GM12875 (cell line): ENCODE results near the gene CBFA2T3.

Experiments
- H3K4me3 ChIP-seq: one replicate; pipeline ENCODE4 v1.5.1; 2011; ENCODE audit warnings: low read depth, low read length, control low read depth
- CTCF ChIP-seq: IDR thresholded peaks from 2 replicates; pipeline ENCODE4 v1.5.1; 2011; ENCODE audit warnings: low read depth, mild to moderate bottlenecking, control low read depth, inconsistent platforms, low read length, moderate library complexity, borderline replicate concordance; ENCODE audit not compliant: insufficient read depth

Gene CBFA2T3

DNA sequence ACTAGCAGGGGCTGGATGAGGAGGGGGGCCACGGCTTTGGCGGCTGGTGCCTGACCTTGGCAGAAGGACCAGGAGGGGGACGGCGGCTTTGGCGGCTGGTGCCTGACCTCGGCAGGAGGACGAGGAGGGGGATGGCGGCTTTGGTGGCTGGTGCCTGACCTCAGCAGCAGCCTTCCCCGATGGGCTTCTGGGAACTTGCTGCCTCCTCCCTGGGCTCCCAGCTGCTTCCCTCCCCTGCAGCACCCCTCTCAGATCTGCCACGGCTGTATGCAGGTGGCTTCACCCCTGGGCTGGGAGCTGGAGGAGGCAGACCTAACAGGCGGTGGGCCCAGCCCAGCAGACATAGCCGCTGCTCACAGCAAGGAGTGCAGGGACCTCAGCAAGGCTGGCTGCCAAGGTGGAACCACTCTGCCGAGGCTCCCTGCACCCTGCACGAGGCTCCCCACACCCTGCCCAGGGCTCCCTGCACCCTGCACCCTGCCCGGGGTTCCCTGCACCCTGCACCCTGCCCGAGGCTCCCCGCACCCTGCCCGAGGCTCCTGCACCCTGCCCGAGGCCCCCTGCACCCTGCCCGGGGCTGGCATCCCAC lies 38.4 kb upstream of the CBFA2T3 start:
- no peak overlapping the region for H3K4me3 ChIP-seq
- TF ChIP-seq CTCF, result no peak

- no peak for TF ChIP-seq CTCF
- no peak overlapping the region for H3K4me3 ChIP-seq
These were observed 37.6 kb upstream of the CBFA2T3 start for GRCh38 chr16:89014403-89015230.

DNA sequence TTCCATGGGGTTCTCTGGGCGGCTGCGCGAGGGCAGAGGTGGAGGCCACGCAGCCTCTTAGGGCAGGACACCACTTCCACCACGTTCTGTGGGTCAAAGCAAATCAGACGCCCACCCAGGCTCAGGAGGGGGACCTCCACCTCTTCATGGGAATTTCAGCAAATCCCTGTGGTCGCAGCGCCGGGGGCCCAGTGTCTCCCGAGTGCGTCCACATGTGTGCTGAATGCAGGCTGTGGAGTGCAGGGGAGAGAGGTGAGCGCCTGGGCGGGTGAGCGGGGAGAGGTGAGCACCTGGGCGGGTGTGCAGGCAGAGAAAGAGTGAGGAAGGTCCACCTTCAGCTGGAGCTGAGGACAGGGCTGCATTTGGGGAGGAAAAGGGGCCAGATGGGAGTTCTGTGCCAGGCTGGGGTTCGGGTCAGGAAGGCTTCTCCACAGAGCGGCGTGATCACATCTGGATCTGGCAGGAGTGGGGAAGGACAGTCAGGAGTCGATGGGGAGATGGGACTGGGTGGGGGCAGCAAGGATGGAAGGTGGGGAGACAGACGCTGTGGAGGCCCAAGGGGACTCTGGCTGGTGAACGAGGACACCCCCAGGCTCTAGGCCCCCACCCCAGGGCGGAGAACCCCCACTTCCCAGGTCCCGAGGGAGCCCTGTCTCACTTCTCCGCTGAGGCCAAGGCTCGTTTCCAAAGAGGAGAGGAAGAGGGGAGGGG lies 36.8 kb upstream of the CBFA2T3 start:
- TF ChIP-seq CTCF, result no peak

GRCh38 chr16:89013111-89013510 lies 36.1 kb upstream of the CBFA2T3 start:
- no peak for TF ChIP-seq CTCF
- no peak overlapping the region for H3K4me3 ChIP-seq

More for the DNA sequence above, 36.8 kb upstream of the CBFA2T3 start:
- no peak overlapping the region for H3K4me3 ChIP-seq

DNA sequence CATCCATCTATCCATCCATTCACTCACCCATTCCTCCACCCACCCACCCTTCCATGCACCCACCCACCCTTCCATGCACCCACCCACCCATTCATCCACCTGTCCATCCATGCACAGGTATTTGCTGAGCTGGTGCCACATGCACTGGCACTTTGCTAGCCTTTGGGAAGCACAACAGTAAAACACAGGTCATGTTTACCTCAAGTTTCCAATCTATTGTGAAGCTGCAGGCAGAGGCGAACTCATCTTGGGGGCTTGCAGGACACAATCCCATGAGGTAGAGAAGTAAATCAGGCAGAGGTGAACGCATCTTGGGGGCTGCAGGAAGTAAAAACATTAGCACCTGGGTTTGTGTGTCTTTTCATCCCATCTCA lies 35.6 kb upstream of the CBFA2T3 start:
- H3K4me3 ChIP-seq, result no peak overlapping the region
- TF ChIP-seq CTCF, result no peak

- no peak for TF ChIP-seq CTCF
- no peak overlapping the region for H3K4me3 ChIP-seq
These were observed 35.1 kb upstream of the CBFA2T3 start for GRCh38 chr16:89011909-89012621.
